ENCODE measurements around the gene ALG2. TPM values are rescaled to one million over a fixed set of nuclear protein-coding genes. Genes with fewer than 3 reads are reported as not detected.
"Not testable (repeated sequence)": the region's sequence is repeated elsewhere in the genome, so short reads cannot be mapped to it uniquely, and the experiment has no call there.

ALG2 gene
- total RNA-seq, 1 donor from 2014 or later, result 19.7 TPM

- ATAC-seq, result no peak
- intact Hi-C loops (cut with DNase I), result no loop called here
- no peak for DNase-seq (ENCODE audit: low spot score)
Observed at GRCh38 chr9:99199938-99200539, 21.7 kb downstream of the ALG2 start.

GRCh38 chr9:99197987-99198386, 23.8 kb downstream of the ALG2 start:
- intact Hi-C loops (cut with DNase I), result no loop called here

GRCh38 chr9:99197124-99197630, 24.6 kb downstream of the ALG2 start:
- DNase-seq (ENCODE audit: low spot score) (no peak), ATAC-seq (no peak)
- intact Hi-C loops (cut with DNase I), result no loop called here

More at GRCh38 chr9:99197987-99198386, 23.8 kb downstream of the ALG2 start:
- no peak for ATAC-seq
- no peak for DNase-seq (ENCODE audit: low spot score)

GRCh38 chr9:99196484-99196883, 25.3 kb downstream of the ALG2 start:
- ATAC-seq; DNase-seq (ENCODE audit: low spot score); intact Hi-C loops (cut with DNase I): not testable (repeated sequence)

- DNase-seq (ENCODE audit: low spot score), result no peak
- intact Hi-C loops (cut with DNase I), result no loop called here
- ATAC-seq, result no peak
Observed at GRCh38 chr9:99193466-99193821, 28.3 kb downstream of the ALG2 start.

GRCh38 chr9:99192786-99193465, 28.8 kb downstream of the ALG2 start:
- intact Hi-C loops (cut with DNase I), result no loop called here
- ATAC-seq (peak; percentile 38), DNase-seq (ENCODE audit: low spot score) (no peak)

- intact Hi-C loops (cut with DNase I), result no loop called here
- ATAC-seq, result no peak
- DNase-seq (ENCODE audit: low spot score), result no peak
Observed at GRCh38 chr9:99190597-99191283, 31.0 kb downstream of the ALG2 start.

GRCh38 chr9:99189887-99190596, 31.7 kb downstream of the ALG2 start:
- DNase-seq (ENCODE audit: low spot score) (no peak), ATAC-seq (no peak)
- intact Hi-C loops (cut with DNase I), result no loop called here

- ATAC-seq (no peak), DNase-seq (ENCODE audit: low spot score) (no peak)
- intact Hi-C loops (cut with DNase I), result no loop called here
Observed at GRCh38 chr9:99189186-99189585, 32.6 kb downstream of the ALG2 start.

- ATAC-seq (no peak), DNase-seq (ENCODE audit: low spot score) (no peak)
- intact Hi-C loops (cut with DNase I), result no loop called here
Observed at GRCh38 chr9:99187311-99187710, 34.4 kb downstream of the ALG2 start.

GRCh38 chr9:99185934-99186333, 35.8 kb downstream of the ALG2 start:
- no peak for ATAC-seq
- intact Hi-C loops (cut with DNase I), result no loop called here
- DNase-seq (ENCODE audit: low spot score), result no peak

GRCh38 chr9:99185348-99185632, 36.5 kb downstream of the ALG2 start:
- intact Hi-C loops (cut with DNase I), result no loop called here
- ATAC-seq, result no peak

GRCh38 chr9:99184475-99185347, 37.0 kb downstream of the ALG2 start:
- intact Hi-C loops (cut with DNase I), result no loop called here
- DNase-seq (ENCODE audit: low spot score) (peak; percentile 94), ATAC-seq (peak; percentile 94)

More at GRCh38 chr9:99185348-99185632, 36.5 kb downstream of the ALG2 start:
- DNase-seq (ENCODE audit: low spot score), result no peak

- intact Hi-C loops (cut with DNase I), result no loop called here
- DNase-seq (ENCODE audit: low spot score), result peak; percentile 74
- peak; percentile 75 for ATAC-seq
Observed at GRCh38 chr9:99184110-99184474, 37.6 kb downstream of the ALG2 start.

GRCh38 chr9:99183616-99184015, 38.1 kb downstream of the ALG2 start:
- ATAC-seq (no peak), DNase-seq (ENCODE audit: low spot score) (no peak)
- intact Hi-C loops (cut with DNase I), result no loop called here

GRCh38 chr9:99182356-99182755, 39.4 kb downstream of the ALG2 start:
- no peak for DNase-seq (ENCODE audit: low spot score)
- intact Hi-C loops (cut with DNase I), result no loop called here
- no peak for ATAC-seq

GRCh38 chr9:99181621-99182020, 40.1 kb downstream of the ALG2 start:
- DNase-seq (ENCODE audit: low spot score) (no peak), ATAC-seq (no peak)
- intact Hi-C loops (cut with DNase I), result loop anchor here (1.0 kb wide), 1 partner anchor 43 kb away; no protein-coding TSS in a partner anchor

- ATAC-seq (no peak), DNase-seq (ENCODE audit: low spot score) (no peak)
- intact Hi-C loops (cut with DNase I), result loop anchor here (1.0 kb wide), 1 partner anchor 43 kb away; no protein-coding TSS in a partner anchor
Observed at GRCh38 chr9:99181206-99181605, 40.5 kb downstream of the ALG2 start.

GRCh38 chr9:99180662-99181061, 41.1 kb downstream of the ALG2 start:
- intact Hi-C loops (cut with DNase I), result loop anchor here (1.0 kb wide), 1 partner anchor 44 kb away; no protein-coding TSS in a partner anchor
- DNase-seq (ENCODE audit: low spot score), result no peak
- no peak for ATAC-seq

All from sciatic nerve (tissue), 2 donors.